K562 (cell line): ENCODE measurements around the gene RFC5. TPM values are rescaled to one million over a fixed set of nuclear protein-coding genes. Genes with fewer than 3 reads are reported as not detected.
A peak's percentile ranks its signal among the peaks of the same experiment; 100 is the strongest.

Experiments
- EP400 ChIP-seq: fragments of 450-650 bp; IDR thresholded peaks from 2 replicates; pipeline ENCODE4 v1.6.1; 2017; ENCODE audit warnings: antibody characterized with exemption, mild to moderate bottlenecking, moderate library complexity
- GTF2E2 ChIP-seq: fragments of 200-800 bp; sonication (Bioruptor generic); IDR thresholded peaks from 2 replicates; pipeline ENCODE4 v1.6.1; 2016; ENCODE audit warnings: missing genetic modification characterization, missing compliant biosample characterization
- NFRKB ChIP-seq: fragments of 450-650 bp; IDR thresholded peaks from 2 replicates; pipeline ENCODE4 v1.6.1; 2016; ENCODE audit warnings: low read depth
- PRPF4 ChIP-seq: fragments of 200-400 bp; formaldehyde crosslinking; IDR thresholded peaks from one replicate; pipeline ENCODE4 v1.6.1; 2017; ENCODE audit warnings: low read length, low read depth, mild to moderate bottlenecking; ENCODE audit not compliant: insufficient read depth, poor library complexity, severe bottlenecking
- PYGO2 ChIP-seq: fragments of 450-650 bp; IDR thresholded peaks from 2 replicates; pipeline ENCODE4 v1.6.1; 2016; ENCODE audit warnings: mild to moderate bottlenecking, missing genetic modification characterization, moderate library complexity, missing compliant biosample characterization
- SMARCE1 ChIP-seq: fragments of 450-650 bp; IDR thresholded peaks from 2 replicates; pipeline ENCODE4 v1.7.1; 2016; ENCODE audit warnings: mild to moderate bottlenecking
- TBP ChIP-seq: optimal IDR thresholded peaks from 2 replicates; pipeline ENCODE3; 2011; ENCODE audit warnings: low read depth, low read length, improper control_type of control experiment
- polyA plus RNA-seq, 8 experiments: library from polyadenylated mRNA; depleted of rRNA in 4 of 8; stranded (reverse) in 5 of 8; unstranded in 3 of 8; fragments of >200 nt; fragmentation: Nextera tagmentation in 2 of 8; fragmentation: Illumina TruSeq in 1 of 8; extraction: Ambion mirVana in 2 of 8; extraction: Trizol in 1 of 8; gene quantifications; 2 replicates each; pipeline versions ENCODE4 v1.2.1 to v1.2.3, GENCODE V29; 2011 to 2014; ENCODE audit warnings: inconsistent platforms in 1 of 8, missing spikeins in 1 of 8
- total RNA-seq, 7 experiments: library from RNA; depleted of rRNA in 6 of 7; stranded (reverse); fragments of >200 nt in 6 of 7; fragmentation: Illumina TruSeq in 2 of 7; extraction: Trizol in 2 of 7; gene quantifications; 2 replicates each; pipeline versions ENCODE4 v1.2.1 to v1.2.3, GENCODE V29; 2011 to 2021; ENCODE audit warnings: low replicate concordance in 1 of 7
- TF ChIP-seq, protein P1 (sequence below): fragments of 450-650 bp; formaldehyde crosslinking; IDR thresholded peaks from 2 replicates; pipeline ENCODE4 v1.4.0; 2022; ENCODE audit warnings: missing genetic modification characterization
- TF ChIP-seq, protein P2 (sequence below): fragments of 450-650 bp; formaldehyde crosslinking; conservative IDR thresholded peaks from 2 replicates; pipeline ENCODE4 v1.4.0; 2022; ENCODE audit warnings: mild to moderate bottlenecking, missing genetic modification characterization
- TF ChIP-seq, protein P3 (sequence below), 2 experiments: fragments of 450-650 bp; conservative IDR thresholded peaks; 2 replicates each; pipeline ENCODE4 v1.6.1; 2017; ENCODE audit warnings: mild to moderate bottlenecking in 2 of 2, moderate library complexity in 2 of 2
- TF ChIP-seq, protein P4 (sequence below), 2 experiments: IDR thresholded peaks; 2 replicates each; pipeline ENCODE4 v1.6.1; 2012; ENCODE audit warnings: improper control_type of control experiment in 2 of 2, low read depth in 2 of 2, low read length in 2 of 2, borderline replicate concordance in 1 of 2
- TF ChIP-seq, protein P5 (sequence below): fragments of 450-650 bp; formaldehyde crosslinking; IDR thresholded peaks from 2 replicates; pipeline ENCODE4 v1.4.0; 2022; ENCODE audit warnings: missing genetic modification characterization
- TF ChIP-seq, protein P6 (sequence below): fragments of 250-450 bp; sonication (Bioruptor Pico); IDR thresholded peaks from 2 replicates; pipeline ENCODE4 v1.5.0; 2021
- TF ChIP-seq, protein P7 (sequence below): IDR thresholded peaks from 2 replicates; pipeline ENCODE4 v1.6.1; 2011; ENCODE audit warnings: borderline replicate concordance, low read depth, mild to moderate bottlenecking, moderate library complexity, low read length; ENCODE audit not compliant: insufficient read depth, poor library complexity, severe bottlenecking

The RFC5 gene
- total and polyA plus RNA-seq, 9 of the 15 experiments (the other 6 are each of a cell fraction or from before 2014, with no cell fraction given), result 61.8 to 189 (median 92.9) TPM

DNA sequence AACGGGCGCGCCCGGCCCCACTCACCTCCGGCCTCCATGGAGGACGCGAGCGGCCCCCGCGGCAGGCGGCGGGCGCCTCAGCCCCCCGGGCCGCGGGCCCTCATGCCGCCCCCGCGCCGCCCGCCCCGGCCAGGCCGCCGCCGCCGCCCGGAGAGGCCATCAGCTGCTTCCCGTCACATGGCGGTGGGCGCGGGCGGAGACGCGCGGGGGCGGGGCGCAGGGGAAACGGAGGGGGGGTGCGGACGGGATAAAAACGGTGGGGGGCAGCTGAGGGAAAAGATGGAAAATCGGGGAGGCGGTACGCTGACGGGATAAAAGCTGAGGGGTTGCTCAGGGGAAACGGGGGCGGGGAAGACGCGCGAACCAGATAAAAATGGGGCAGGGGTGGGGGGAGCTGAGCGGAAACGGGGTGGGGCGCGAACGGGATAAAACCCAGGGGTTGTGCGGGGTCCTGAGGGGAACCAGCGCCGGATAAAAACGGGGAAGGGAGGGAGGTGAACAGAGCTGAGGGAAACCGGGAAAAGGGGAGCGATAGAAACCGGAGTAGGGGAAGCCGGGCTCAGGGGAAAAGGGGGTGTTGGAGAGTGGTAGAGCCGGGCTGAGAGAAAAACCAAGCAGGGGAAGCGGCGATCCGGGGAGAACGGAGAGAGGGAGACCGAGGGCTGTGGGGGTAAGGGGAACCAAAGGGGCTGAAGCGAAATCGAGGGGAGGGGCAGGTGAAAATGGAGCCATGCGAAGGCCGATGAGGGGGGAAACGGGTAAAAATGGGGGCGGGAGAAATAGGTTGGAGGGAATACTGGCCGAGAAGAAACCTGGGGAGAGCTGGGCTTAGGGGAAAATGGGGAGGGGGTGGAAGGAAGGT, 44.7 kb downstream of the RFC5 start, which contains the start of gene WSB2 (continued):
- TF ChIP-seq, protein P1, sequence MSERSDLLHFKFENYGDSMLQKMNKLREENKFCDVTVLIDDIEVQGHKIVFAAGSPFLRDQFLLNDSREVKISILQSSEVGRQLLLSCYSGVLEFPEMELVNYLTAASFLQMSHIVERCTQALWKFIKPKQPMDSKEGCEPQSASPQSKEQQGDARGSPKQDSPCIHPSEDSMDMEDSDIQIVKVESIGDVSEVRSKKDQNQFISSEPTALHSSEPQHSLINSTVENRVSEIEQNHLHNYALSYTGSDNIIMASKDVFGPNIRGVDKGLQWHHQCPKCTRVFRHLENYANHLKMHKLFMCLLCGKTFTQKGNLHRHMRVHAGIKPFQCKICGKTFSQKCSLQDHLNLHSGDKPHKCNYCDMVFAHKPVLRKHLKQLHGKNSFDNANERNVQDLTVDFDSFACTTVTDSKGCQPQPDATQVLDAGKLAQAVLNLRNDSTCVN, result peak; percentile 92
- TF ChIP-seq NFRKB, result peak; percentile 89
- TF ChIP-seq, protein P2, sequence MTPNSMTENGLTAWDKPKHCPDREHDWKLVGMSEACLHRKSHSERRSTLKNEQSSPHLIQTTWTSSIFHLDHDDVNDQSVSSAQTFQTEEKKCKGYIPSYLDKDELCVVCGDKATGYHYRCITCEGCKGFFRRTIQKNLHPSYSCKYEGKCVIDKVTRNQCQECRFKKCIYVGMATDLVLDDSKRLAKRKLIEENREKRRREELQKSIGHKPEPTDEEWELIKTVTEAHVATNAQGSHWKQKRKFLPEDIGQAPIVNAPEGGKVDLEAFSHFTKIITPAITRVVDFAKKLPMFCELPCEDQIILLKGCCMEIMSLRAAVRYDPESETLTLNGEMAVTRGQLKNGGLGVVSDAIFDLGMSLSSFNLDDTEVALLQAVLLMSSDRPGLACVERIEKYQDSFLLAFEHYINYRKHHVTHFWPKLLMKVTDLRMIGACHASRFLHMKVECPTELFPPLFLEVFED (CRISPR knock-in tag), result peak; percentile 98
- peak; percentile 17; the same call in 1 of the 2 replicates for TF ChIP-seq EP400
- TF ChIP-seq TBP, result peak; percentile 37
- TF ChIP-seq, protein P3, sequence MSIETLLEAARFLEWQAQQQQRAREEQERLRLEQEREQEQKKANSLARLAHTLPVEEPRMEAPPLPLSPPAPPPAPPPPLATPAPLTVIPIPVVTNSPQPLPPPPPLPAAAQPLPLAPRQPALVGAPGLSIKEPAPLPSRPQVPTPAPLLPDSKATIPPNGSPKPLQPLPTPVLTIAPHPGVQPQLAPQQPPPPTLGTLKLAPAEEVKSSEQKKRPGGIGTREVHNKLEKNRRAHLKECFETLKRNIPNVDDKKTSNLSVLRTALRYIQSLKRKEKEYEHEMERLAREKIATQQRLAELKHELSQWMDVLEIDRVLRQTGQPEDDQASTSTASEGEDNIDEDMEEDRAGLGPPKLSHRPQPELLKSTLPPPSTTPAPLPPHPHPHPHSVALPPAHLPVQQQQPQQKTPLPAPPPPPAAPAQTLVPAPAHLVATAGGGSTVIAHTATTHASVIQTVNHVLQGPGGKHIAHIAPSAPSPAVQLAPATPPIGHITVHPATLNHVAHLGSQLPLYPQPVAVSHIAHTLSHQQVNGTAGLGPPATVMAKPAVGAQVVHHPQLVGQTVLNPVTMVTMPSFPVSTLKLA (conservative IDR thresholded peaks at IDR 0.05), result peak; percentile 24 to 26; a peak in 2 of 4 replicates
- 0 out of 2 replicates have a peak, but pooled peaks have one; percentile 19 for TF ChIP-seq GTF2E2 (tag)
- TF ChIP-seq, protein P4, sequence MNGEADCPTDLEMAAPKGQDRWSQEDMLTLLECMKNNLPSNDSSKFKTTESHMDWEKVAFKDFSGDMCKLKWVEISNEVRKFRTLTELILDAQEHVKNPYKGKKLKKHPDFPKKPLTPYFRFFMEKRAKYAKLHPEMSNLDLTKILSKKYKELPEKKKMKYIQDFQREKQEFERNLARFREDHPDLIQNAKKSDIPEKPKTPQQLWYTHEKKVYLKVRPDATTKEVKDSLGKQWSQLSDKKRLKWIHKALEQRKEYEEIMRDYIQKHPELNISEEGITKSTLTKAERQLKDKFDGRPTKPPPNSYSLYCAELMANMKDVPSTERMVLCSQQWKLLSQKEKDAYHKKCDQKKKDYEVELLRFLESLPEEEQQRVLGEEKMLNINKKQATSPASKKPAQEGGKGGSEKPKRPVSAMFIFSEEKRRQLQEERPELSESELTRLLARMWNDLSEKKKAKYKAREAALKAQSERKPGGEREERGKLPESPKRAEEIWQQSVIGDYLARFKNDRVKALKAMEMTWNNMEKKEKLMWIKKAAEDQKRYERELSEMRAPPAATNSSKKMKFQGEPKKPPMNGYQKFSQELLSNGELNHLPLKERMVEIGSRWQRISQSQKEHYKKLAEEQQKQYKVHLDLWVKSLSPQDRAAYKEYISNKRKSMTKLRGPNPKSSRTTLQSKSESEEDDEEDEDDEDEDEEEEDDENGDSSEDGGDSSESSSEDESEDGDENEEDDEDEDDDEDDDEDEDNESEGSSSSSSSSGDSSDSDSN (IDR thresholded peaks at IDR 0.05; ENCODE audit: borderline replicate concordance in 1 of 2, low read depth in 2 of 2, low read length in 2 of 2), result 0 out of 4 replicates have a peak, but pooled peaks of 1 of the 2 experiments have one; percentile 13
- TF ChIP-seq, protein P5, sequence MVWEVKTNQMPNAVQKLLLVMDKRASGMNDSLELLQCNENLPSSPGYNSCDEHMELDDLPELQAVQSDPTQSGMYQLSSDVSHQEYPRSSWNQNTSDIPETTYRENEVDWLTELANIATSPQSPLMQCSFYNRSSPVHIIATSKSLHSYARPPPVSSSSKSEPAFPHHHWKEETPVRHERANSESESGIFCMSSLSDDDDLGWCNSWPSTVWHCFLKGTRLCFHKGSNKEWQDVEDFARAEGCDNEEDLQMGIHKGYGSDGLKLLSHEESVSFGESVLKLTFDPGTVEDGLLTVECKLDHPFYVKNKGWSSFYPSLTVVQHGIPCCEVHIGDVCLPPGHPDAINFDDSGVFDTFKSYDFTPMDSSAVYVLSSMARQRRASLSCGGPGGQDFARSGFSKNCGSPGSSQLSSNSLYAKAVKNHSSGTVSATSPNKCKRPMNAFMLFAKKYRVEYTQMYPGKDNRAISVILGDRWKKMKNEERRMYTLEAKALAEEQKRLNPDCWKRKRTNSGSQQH, result peak; percentile 98
- TF ChIP-seq SMARCE1, result peak; percentile 62; the same call in 1 of the 2 replicates
- no peak for TF ChIP-seq PYGO2 (tag)
- TF ChIP-seq, protein P6, sequence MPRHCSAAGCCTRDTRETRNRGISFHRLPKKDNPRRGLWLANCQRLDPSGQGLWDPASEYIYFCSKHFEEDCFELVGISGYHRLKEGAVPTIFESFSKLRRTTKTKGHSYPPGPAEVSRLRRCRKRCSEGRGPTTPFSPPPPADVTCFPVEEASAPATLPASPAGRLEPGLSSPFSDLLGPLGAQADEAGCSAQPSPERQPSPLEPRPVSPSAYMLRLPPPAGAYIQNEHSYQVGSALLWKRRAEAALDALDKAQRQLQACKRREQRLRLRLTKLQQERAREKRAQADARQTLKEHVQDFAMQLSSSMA (CRISPR knock-in tag), result no peak
- TF ChIP-seq, protein P7, sequence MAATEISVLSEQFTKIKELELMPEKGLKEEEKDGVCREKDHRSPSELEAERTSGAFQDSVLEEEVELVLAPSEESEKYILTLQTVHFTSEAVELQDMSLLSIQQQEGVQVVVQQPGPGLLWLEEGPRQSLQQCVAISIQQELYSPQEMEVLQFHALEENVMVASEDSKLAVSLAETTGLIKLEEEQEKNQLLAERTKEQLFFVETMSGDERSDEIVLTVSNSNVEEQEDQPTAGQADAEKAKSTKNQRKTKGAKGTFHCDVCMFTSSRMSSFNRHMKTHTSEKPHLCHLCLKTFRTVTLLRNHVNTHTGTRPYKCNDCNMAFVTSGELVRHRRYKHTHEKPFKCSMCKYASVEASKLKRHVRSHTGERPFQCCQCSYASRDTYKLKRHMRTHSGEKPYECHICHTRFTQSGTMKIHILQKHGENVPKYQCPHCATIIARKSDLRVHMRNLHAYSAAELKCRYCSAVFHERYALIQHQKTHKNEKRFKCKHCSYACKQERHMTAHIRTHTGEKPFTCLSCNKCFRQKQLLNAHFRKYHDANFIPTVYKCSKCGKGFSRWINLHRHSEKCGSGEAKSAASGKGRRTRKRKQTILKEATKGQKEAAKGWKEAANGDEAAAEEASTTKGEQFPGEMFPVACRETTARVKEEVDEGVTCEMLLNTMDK, result no peak
- no peak for TF ChIP-seq PRPF4
